HG03045 (cell line): ENCODE results near the gene MGAM2.

ENCODE experiments used
- ATAC-seq: cut with Tn5 transposase; IDR thresholded peaks from one replicate; pipeline ENCODE4 v1.9.1; 2021; ENCODE audit warnings: mild to moderate bottlenecking, moderate library complexity; ENCODE audit not compliant: unreplicated experiment

The MGAM2 gene

GRCh38 chr7:142174441-142174840 lies 62.9 kb downstream of the MGAM2 start:
- no peak for ATAC-seq

GRCh38 chr7:142175594-142175993 lies 64.1 kb downstream of the MGAM2 start:
- no peak for ATAC-seq

GRCh38 chr7:142176901-142177300 lies 65.4 kb downstream of the MGAM2 start:
- no peak for ATAC-seq

- no peak for ATAC-seq
Observed at GRCh38 chr7:142177869-142178268, 66.4 kb downstream of the MGAM2 start.

- no peak for ATAC-seq
Observed at GRCh38 chr7:142180426-142180825, 68.9 kb downstream of the MGAM2 start.

DNA sequence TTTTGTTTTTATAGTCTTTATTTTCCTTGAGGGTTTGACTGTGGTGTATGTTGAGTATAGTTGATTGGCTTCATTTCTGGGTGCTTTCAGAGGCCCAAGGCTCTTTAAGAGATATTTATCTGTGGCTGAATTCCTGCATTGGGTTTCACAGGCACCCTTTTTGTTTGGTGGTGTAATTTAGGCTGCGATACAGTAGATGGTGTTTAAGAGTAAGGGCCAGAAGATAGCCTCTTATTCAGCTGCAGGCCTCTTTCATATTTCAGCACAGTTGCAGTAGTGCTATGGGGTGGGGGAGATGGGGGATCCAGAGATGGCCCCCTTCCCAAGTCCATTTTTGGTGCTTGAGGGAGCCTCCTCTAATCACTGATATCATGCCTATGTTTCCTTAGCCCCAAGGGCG lies 69.7 kb downstream of the MGAM2 start:
- no peak for ATAC-seq

DNA sequence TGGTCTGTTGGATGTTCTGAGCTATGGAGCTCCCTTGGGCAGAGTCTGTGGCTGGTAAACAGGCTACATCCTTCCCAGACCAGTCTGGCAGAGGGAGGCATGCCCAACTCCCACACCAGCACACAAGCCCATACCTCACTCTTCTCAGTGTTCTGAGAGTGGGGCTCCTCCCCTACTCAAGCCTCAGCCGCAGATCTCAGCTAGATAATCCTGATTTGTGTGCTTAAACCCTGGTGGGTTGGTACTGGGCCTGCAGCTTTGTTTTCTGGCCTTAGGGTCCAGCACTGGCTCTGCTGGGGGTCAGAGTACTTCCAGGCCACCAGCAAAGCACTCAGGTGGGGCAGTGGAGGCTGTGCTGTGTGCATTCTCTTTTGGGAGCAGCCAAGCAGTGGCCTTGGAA lies 70.4 kb downstream of the MGAM2 start:
- no peak for ATAC-seq

GRCh38 chr7:142185069-142185468 lies 73.6 kb downstream of the MGAM2 start:
- no peak for ATAC-seq

GRCh38 chr7:142185801-142186200 lies 74.3 kb downstream of the MGAM2 start:
- ATAC-seq, result no peak

DNA sequence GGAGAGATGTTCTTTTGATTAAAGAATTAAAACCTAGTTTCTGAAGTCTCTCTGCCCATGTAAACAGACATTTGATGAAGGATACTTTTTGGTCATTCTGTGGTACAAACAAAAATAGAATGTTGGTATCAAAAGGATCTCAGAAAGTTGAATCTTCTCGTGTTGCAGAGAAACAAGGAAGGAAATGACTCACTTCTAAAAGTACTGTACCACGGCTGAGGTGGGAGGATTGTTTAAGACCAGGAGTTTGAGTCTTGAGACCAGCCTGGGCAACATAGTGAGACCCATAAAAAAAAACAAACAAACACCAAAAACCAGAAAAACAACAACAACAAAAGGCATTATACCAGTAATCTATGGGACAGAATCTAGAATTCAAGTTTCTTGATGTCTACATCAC lies 76.6 kb downstream of the MGAM2 start:
- ATAC-seq, result no peak

- ATAC-seq, result no peak
Observed at GRCh38 chr7:142188846-142189245, 77.3 kb downstream of the MGAM2 start.

DNA sequence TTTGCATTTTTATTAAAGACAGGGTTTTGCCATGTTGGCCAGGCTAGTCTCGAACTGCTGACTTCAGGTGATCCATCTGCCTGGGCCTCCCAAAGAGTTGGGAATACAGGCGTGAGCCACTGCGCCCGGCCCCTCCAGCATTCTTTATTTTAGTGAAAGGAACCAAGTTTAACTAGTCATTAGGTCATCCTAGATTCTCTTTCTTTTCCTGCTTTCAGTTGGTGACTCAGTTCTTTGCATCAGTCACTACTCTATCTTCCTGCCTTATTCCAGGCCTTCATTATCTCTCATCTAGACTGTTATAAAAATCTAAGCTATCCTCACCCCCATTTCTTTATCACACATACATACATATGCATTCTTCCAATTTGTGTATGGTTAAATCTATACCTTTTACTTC lies 82.7 kb downstream of the MGAM2 start:
- ATAC-seq, result no peak

DNA sequence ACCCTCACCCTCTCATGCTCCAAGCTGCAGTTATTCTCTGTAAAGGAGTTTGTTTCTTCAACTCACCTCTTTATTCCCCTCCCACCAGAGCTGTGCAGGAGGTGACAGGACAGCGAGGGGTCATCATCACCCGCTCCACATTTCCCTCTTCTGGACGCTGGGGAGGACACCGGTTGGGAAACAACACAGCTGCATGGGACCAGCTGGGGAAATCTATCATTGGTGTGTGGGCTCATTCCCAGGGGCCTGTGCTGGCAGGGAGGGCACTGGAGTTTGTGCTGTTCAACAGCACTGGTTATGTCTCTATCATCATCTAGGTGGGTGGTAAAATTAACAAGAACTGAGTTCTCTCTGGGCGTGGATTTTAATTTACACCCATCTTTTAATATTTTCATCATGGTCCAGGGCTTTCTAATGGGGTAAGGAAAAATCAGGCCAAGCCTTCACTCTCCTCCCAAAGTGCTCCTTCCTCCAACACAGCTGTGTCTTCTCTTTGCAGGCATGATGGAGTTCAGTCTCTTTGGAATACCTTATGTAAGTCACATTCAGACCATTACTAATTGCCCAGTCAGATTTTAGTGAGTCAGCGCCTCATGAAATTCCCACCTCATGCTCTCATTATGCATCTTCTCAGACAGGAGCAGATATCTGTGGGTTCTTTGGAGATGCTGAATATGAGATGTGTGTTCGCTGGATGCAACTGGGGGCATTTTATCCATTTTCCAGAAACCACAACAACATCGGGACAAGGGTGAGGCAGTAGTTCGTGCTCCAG lies 84.7 kb downstream of the MGAM2 start:
- no peak for ATAC-seq

DNA sequence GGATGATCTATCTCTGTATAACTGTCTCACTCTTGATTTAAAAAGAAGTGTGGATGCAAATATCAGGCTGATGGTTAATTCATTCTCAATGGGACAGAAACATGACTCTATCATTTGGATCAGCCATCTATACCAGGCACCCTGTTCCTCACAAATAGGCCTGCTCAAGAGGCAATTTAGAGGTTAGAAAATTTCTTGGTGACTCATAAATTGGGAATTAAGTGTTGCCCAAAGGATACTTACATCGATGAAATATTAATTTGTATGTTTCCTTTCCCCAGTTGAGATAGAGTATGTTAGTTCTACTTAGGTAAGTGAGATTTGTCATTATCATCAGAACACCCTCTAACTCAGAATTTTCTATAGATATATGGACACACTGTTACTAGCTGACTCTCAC lies 88.7 kb downstream of the MGAM2 start:
- no peak for ATAC-seq

- no peak for ATAC-seq
Observed at GRCh38 chr7:142228537-142229104, 117.1 kb downstream of the MGAM2 start.

DNA sequence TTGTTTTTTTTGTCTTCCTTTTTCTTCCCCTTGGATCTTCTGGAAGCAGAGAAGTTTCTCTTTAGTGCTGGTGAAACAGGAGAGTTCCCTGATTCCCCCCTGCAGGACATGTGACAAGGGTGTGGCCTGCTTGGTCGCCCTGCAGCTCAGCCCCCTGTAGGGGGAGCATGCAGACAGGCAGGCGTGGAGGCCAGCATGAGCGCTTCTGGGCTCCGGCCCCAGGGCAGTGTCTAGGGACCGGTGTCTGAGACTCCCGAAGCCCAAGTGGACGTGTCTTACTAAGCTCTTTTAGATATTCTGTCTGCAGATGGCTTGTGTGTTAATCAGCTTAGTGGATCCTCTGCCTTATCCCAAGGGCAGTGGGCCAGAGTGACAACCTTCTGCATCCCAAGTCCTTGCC lies 120.2 kb downstream of the MGAM2 start:
- ATAC-seq, result no peak

DNA sequence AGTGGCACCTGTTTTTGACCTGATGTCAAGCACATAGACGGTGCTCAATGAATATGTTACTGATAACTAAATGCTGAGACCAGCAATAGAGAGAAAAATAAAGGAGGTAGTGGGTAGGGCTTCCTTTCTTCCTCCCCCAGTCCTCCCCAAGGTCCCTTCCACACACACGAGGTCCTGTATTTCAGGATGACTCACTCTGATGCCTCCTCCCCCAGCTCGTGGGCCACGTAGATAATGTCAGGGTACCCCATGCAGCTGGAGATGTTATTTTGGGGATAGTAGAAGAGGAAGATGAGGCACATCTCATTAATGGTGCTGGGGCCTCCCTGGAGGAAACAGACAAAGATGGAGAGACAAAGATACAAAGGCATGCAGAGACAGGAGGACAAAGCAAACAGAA lies 129.0 kb downstream of the MGAM2 start:
- no peak for ATAC-seq

GRCh38 chr7:142243823-142244222 lies 132.3 kb downstream of the MGAM2 start:
- ATAC-seq, result no peak

DNA sequence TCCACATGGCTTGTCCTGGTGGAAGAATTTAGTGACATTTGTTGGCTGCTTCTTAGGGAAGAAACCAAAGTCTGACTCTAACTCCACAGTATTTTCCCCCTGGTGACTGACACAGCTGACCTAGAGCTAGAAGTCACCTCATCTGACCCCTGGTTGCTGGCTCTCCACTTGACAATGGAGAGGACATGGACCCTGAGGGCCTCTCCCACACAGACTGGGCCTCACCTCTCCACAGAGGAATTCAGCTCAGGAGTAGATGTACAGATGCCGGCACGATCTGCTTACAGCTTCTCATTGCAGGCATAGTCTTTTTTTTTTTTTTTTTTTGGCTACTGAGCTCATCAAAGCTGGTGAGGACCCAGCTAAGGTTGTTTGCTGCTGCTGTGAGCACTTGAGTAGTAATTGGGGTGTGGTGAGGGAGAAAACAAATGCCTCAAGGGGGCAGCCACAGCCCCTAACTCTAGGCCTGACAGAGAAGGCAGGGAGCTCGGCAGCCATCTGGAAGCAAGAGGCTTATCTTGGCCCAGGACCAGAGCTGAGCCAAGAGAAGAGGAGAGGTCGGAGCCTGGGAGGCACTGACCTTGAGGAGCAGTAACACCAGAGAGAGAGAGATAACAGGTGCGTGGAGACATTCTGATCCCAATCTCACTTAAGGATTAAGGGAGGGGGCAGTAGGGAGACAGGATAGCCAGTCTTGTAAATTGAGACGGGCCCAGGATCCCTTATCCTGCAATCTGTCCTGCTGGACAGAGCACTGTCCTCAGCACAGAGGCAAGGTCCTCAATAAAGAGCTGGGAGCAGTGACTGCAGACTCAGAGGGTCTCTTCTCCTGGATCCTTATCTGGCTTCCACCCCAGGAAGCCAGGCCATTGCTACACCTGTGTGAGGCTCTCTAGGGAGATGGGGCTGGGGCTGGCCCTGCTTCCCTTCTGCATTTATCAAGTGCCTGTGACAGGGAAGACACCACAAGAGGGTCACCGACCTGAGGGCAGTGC lies 136.9 kb downstream of the MGAM2 start:
- ATAC-seq, result no peak

DNA sequence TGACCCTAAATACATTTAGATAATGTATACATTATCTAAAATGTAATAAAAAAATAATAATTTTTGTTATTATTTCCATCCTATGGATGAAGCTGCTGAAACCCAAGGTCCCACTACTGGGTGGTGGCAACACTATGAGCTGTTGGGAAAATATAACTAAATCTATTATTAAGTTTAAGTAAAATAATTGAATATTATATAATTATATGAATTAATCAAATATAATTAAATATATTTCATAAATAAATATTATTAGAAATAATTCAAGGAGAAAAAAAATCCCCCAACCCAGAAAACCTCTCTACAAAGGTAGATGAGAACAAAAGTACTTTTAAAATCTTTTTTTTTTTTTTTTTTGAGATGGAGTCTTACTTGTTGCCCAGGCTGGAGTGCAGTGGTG lies 138.4 kb downstream of the MGAM2 start:
- no peak for ATAC-seq

- ATAC-seq, result no peak
Observed at GRCh38 chr7:142250705-142251104, 139.2 kb downstream of the MGAM2 start.

DNA sequence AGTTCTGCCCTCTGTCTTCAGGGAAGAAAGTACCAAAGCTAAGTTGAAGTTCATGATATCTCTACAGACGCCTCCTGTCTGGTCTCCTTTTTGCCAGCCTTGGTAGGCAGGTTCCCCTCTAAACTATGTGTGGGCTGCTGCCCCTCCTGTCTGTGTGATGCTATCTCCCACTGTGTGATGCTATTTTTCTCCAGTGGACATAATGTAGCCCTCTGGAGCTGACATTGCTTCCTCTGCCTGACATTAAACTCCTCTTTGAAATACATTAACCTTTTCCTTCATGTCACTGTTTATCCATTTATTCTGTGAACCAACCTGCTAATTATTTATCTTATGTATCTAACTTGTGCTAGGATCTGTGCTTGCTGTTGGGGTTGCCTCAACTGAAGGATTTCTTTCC lies 146.4 kb downstream of the MGAM2 start, which contains the start of gene PRSS58:
Gene PRSS58 (minus strand): TSS at position 101 of the 400 bp plus-strand sequence. CDS start 351 bp downstream, outside the sequence.
- no peak for ATAC-seq
